Activated CD4-positive, alpha-beta T cell treated with anti-CD3 and anti-CD28 coated beads for 48 hours (primary cell): ENCODE measurements around the gene BIN2.
"Not testable (repeated sequence)": the region's sequence is repeated elsewhere in the genome, so short reads cannot be mapped to it uniquely, and the experiment has no call there.

Source experiments
- DNase-seq: peaks from one replicate; pipeline ENCODE4 v3.0.0-alpha.2; 2020

BIN2 gene

DNA sequence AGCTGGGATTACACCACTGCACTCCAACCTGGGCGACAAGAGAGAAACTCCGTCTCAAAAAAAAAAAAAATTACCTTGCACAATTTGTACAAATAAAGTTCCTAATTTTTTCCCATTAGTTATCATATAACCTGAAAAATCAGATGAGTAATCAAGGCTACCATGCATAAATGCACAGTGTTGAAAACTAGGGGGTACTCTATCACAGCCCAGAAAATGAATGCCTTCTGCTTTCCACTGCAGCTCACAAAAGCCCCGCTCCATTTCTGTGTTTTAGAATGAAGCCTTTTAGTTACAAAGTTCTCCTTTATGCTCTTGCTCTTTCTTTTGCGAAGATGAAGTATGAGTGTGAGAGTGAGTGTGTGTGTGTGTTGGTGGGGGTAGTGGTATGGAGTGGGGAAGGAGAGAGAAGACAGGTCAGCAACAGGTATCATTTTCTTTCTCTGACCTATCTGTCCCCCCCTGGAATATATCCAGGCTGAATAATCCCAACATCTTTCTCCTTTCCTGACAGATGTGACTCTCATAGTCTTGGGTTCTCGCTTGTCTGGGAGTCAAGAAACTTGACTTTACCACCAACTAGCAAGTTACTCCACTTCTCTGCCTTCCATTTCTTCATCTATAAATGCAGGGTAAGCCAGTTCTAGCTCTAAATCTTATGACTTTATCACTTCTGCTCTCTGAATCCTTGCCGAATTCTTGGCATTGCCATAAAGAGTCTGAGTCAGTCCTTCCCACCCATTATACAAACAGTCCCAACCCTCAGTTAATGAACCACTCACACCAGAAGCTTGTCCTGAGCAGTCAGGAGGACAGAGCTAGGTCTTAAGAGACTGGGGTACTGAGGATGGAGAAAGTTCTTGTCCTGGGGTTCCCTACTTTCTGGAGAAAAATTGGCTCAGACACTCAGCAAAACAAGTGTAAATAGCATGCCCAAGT is 16.1 kb downstream of the BIN2 start:
- DNase-seq: no peak

DNA sequence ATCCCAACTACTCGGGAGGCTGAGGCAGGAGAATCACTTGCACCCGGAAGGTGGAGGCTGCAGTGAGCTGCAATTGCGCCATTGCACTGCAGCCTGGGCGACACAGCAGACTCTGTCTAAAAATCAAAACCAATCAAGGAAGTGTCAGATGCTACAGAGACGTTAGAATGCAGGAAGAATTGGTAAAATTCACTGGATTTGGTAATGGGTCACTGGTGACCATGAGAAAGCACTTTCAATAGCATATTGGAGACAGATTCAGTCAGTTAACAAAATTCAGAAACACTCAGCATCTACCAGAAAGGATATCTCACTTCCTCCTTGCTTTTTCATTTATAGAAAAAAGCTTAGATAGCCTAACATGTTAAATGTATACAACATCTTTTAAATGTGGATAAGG is 17.5 kb downstream of the BIN2 start:
- DNase-seq: no peak

DNA sequence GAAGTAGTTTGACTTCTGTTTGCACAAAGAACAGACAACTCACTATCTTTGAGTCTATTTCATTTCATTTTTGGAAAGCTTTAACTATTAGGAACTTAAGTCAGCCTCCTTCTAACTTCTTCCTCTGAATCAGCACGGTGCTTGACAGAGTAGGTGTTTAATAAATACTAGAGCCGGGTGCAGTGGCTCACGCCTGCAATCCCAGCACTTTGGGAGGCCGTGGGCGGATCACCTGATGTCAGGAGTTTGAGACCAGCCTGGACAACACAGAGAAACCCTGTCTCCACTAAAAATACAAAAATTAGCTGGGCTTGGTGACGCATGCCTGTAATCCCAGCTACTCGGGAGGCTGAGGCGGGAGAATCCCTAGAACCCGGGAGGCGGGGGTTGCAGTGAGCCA is 23.2 kb downstream of the BIN2 start:
- not testable (repeated sequence) for DNase-seq

DNA sequence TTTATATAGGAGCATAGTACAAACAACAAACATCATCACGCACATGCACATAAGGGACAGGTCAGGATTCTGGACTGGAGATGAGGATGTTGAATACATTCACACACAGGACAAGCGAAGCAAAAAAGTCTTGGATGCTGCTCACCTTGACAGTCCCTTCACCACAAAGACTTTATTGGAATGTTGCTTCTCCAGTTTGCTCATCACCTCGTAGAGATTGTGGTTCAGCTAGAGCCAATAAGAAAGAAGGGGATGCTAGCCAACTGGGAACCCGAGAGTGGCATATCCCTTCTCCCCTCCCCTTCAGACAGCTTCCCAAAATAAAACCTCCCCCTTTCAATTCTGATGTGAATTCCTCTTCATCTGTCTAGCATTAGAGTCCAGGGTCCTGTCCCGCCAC is 28.3 kb downstream of the BIN2 start:
- DNase-seq: no peak

DNA sequence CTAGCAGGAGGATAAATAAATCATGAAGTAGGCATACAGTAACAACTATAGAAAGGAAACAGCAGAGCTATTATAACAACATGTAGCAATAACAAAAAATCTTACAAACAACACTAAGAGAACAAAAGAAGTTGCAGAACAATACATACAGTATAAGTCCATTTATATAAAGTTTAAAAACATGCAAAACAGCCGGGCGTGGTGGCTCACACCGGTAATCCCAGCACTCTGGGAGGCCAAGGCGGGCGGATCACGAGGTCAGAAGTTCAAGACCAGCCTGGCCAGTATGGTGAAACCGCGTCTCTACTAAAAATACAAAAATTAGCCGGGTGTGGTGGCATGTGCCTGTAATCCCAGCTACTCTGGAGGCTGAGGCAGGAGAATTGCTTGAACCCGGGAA is 29.9 kb downstream of the BIN2 start:
- not testable (repeated sequence) for DNase-seq

DNA sequence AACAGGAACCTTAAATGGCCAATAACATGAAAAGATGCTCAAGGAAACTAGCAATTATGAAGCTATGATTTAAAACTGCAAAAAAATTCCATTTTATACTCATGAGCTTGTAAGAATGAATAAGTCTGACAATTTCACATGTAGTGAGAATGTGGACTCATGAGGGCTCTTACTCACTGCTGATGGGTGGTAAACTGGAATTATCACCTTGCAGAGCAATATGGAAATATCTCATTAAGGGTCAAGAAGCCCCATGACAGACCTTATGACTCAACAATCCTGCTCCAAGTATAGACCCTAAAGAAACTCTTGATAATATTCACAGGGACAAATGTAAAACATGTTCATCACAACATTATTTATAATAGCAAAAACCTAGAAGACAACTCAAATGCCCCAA is 30.3 kb downstream of the BIN2 start:
- DNase-seq: no peak

DNA sequence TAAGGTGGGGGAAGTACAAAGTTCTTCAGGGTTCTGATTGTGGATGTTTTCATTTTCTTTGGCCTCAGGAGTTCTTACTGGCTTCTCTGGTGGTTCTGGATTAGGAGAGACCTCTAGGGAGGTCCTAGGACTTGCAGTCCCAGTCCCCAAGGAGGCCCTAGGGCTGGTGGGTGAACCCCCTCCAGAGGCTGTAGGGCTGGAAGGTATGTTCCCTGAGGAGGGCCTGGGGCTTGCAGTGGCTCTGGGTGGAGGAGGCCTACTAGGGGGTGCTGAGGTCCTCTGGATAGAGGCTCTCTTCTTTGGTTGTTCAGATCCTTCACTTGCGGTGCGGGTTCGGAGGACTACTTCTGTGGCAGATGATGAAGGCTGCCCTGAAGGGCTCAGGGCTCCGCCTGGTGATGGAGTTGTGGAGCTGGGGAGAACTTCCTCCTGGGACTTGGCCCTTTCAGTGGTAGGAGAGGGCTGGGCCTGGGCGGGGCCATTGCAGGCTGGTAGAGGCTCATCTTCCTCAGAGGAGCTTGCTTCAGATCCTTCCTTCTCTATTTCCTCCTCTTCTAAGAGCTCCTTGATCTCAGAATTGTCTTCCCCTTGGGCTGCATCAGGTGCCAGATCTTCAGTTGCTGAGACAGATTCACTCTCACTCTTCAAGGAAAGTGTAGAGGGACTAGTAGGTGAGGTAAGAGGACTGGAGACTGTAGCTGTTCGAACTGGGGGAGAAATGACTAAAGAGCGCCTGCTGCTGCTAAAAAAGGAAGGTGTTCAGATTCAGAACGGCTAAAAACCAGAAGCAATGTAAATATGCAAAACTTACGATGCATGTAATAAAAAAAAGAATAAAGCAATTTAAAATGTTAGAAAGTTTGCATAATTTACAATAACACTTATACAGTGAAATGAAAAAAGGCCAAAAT is 32.1 kb downstream of the BIN2 start:
- DNase-seq: not testable (repeated sequence)

DNA sequence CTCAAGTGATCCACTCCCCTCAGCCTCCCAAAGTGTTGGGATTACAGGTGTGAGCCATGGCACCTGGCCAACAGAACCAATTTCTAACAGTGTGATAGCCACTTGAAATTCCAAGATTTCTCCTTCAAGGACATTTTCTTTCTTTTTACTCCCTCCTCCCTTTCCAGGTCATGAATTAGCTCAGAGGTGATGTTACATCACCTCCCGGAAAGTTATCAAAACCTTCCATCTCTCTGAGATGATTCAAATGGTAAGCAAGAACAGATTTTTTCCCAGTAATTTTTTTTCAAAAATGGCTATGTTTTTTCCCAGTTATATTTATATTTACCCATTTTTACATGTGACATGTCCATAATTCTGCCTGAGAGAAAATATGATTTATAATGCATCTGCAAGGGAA is 38.1 kb downstream of the BIN2 start:
- no peak for DNase-seq

DNA sequence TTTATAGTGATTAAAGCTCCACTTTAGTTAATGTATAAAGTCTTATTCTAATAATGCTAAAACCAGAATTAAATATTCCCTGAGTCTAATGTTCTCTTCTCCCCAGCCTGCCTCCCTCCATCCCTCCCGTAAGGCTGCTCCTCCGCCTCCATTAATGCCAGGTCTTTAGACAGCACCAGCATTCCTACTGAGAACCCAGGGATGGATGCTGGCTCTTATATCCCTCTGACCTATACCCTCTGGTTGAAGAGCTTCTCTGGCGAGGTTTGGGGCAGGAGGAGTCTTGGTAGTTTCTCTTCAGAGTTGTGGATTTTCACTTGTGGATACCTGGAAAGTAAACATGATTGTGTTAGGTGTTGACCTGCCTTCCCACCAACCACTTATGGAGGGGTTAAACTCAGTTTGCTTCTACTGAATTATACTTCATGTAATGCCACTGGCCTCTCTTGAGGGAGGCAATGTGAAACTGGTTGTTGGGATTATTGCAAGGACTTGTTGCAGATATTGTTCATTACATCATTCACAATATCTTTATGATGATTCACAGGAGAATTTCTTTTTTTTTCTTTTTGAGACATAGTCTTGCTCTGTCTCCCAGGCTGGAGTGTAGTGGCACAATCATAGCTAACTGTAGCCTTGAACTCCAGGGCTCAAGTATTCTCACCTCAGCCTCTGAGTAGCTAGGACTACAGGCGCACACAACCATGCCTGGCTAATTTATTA is 42.6 kb downstream of the BIN2 start:
- no peak for DNase-seq

DNA sequence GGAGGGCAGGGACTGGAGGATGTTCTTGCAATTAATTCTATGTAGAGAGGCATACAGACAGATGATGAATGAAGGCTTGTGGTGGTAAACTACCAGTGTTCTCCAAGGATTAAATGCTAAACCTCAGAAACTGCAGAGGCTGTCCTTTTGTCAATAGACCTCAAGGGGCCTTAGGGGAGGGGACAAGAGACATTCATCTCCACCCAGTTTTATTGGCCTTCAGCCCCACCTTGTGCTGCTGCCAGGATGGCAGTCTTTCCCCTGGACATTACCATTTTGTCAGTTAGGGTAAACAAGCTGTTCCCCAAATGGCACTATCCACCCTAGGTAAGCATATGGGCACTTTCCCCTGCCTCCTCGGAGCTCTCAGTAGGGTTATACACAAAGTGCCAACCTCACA is 48.9 kb downstream of the BIN2 start:
- no peak for DNase-seq

DNA sequence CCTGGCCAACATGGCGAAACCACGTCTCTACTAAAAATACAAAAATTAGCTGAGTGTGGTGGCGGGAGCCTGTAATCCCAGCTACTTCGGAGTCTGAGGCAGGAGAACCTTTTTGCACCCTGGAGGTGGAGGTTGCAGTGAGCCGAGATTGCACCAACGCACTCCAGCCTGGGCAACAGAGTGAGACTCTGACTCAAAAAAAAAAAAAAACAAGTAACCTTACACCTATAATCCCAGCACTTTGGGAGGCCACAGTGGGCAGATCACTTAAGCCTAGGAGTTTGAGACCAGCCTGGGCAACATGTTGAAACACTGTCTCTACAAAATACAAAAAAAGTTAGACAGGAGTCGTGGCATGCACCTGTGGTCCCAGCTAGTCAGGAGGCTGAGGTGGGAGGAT is 51.2 kb downstream of the BIN2 start:
- not testable (repeated sequence) for DNase-seq

DNA sequence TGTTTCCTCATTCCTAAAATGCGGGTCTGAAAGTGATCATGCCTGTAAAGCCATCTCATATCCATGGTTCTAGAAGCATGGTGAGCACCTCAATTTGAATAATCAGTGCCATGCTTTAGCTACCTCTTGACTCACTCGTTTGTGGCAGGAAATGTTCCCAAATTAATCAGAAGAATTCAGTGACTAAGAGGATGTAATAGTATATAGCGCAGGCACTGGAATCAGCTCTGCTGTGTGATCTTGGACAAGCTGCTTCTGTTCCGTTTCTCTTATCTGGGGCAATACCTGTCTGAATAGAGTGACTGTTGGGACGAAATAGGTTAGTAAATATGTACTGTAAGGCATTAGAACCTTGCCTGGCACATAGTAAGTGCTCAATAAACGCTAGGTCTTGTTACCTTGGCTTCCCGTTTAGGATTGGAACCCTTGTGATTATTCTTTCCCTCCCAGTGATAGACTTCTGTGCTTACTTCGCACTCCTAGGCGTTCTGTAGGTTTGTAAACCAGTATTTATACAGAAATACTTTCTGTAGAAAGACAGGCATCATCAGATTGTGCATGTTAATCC is 52.9 kb downstream of the BIN2 start:
- no peak for DNase-seq

DNA sequence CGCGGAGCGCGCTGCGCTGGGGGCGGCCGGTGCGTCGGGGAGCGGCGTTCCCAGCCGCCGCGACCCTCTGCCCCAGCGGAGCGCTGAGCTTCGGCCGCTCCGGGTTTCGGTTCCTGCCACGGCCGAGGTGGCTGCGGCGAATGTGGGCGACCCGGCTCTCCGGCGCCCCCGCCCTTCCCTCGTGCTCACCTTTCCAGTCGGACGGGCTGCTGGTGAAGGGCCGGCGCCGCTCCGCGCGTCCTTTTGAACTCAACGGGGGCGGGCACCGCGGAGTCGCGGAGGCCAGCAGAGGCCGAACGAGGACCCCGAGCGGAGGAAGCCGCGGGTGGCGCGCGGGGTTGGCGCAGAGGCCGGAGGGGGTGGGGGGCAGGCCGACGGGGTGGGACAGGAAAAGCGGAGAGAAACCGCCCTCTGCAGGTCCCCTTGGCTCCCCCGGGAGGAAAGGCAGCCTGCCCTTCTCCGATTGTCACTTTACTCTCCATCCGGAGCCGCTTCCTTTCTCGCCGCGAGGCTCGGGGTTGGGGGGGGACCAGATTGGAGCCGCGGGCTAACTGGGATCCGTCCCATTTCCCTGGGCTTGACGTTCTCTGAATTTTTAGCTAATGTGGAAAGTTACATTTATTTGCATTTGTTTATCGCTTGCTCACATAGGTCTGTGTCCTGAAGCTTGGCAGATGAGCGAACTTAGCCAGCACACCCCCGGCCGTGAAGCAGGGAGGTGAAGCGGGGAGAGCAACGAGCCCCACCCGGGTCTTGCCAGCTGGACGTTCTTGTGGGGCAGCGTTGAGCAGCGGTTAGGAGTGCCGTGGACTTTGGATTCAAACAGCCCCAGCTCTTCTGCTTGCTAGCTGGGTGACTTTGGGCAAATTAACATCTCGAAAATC is 53.7 kb downstream of the BIN2 start, which contains the start of gene SMAGP:
TSS of gene SMAGP (minus strand) at position 349 of the 884 bp plus-strand sequence. CDS start 1,137 bp downstream, outside the sequence.
- peak; percentile 49 for DNase-seq

DNA sequence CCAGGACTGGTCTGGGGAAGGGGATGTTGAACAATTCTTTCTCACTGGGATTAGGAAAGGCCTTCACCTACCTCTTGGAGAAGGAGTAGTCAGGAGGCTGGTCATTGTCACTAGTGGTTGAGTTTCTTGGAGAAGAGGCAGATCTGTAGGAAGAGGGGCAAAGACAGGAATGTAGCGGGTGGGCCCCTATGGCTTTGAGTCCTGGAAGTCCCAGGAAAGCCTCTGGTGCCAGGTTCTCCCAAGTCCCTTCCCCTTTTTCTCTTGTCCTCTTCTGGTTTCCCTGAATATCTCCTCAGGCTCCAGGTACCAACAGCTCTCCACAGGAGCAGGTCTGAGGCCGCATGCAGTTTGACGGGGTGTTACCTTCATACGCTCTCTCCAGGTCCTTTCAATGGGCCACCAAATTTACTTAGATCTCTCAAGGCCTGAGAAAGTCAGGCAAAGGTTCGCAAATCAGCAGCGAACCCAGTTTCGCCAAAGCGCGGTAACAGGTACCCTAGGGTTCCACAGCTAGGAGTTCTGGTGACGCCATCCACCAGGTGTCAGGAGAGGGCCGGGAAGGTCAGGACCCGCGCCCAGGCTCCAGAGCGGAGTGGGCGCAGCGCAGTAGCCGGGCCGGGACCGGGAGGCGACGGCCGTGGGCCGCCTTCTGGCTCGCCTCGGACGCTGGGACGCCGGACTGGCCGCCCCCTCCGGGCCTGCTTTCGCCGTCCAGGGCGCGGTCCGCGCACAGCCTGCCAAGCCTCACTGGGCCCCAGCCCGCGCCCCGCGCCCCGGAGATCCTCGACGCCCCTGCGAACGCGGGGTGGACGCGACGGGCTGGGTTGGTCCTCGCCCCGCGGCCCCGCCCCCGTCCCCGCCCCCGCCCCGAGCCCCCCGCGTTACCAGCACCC is 54.6 kb downstream of the BIN2 start:
- peak; percentile 65 for DNase-seq

DNA sequence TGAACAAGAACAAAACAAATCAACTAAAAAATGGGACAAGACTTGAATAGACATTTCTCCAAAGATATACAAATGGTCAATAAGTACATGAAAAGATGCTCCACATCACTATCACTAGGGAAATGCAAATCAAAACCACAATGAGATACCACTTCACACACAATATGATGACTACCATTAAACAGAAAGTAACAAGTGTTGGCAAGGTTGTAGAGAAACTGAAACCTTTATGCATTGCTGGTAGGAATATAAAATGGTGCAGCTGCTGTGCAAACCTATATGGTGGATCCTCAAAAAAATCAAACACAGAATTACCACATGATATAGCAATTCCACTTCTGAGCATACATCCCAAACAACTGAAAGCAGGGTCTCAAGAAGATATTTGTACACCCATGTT is 59.0 kb downstream of the BIN2 start:
- DNase-seq: no peak

DNA sequence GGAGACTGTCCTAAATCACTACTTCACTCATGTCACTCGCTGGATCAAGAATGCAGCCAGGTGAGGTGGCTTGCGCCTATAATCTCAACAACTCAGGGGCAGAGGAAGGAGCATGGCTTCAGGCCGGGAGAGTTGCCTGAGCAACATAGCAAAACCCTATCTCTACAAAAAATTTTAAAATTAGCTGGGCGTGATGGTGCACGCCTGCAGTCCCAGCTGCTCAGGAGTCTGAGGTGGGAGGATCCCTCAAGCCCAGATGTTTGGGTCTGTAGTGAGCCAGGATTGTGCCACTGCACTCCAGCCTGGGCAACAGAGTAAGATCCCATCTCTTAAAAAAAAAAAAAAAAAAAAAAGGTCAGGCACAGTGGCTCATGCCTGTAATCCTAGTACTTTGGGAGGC is 59.7 kb downstream of the BIN2 start:
- DNase-seq: no peak

DNA sequence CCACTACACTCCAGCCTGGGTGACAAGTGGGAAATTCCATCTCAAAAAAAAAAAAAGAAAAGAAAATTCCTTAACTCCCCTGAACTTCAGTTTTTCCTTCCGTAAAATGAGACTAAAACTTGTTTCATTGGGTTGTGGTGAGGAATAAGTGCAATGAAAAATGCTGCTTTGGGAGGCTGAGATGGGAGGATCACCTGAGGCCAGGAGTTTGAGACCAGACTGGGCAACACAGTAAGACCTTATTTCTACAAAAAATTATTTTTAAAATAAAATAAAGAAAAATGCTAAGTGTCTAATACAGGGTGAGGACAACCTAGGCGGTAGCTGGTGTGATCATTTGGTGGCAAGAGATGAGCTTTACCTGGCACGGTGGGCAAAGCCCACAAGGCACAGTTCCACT is 60.6 kb downstream of the BIN2 start:
- no peak for DNase-seq

DNA sequence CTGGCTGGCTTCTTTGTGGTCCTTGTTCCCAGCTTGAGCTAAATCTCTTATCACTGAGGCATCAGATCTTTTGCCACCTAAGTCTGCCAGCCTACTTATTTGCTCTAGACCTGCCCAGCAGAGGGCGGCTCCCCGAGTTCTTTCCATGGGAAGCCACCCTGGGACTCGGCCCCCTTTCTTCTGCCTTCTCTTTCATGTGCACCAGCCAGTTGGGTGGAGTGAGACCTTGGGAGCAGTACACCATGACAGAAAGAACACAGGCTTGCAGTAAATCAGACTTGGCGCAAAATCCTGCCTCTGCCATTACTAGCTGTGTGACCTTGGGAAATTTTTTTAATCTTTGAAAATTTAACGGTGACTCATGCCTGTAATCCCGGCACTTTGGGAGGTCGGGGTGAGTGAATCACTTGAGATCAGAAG is 61.2 kb downstream of the BIN2 start:
- DNase-seq: peak; percentile 61

DNA sequence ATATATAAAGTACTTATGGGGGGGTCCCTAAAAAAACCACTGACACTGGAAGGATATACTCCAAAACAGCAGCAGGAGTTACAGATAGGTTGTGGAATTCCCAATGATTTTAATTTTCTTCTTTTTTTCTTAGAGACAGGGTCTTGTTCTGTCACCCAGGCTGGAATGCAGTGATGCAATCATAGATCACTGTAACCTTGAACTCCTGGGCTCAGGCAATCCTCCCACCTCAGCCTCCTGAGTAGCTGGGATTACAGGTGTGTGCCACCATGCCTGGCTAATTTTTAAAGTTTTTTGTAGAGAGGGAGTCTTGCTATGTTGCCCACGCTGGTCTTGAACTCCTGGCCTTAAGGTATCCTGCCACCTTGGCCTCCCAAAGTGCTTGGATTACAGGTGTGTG is 64.4 kb downstream of the BIN2 start:
- DNase-seq: not testable (repeated sequence)

DNA sequence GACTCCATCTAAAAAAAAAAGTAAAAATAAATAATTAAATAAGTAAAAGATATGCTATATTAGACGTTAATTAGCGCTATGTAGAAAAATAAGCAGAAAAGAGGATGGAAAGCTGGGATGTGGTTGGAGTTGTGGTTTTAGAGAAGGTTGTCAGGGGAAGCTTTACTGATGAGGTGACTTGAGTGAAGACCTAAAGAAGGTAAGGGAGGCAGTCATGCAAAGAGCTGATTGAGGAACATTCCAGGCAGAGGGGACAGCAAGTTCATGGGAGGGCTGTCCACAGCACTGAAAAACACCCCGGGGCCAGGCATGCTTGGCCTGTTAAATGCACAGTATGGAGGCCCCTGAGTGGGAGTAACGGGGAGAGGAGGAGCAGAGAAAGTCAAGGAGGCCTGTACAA is 69.4 kb downstream of the BIN2 start:
- no peak for DNase-seq
